Testis (tissue), 3 donors: ENCODE data around the gene FLNB. TPM values are rescaled to one million over a fixed set of nuclear protein-coding genes. Genes with fewer than 3 reads are reported as not detected.

Source experiments
- DNase-seq: peaks from one replicate; pipeline ENCODE4 v3.0.0-alpha.2; 2019
- H3K27ac ChIP-seq, 2 donors: fragments of 200-600 bp; sonication (generic); one replicate each; pipeline ENCODE4 v1.5.1; 2019
- H3K27me3 ChIP-seq: fragments of 200-600 bp; sonication (generic); one replicate; pipeline ENCODE4 v1.5.1; 2019
- H3K36me3 ChIP-seq: fragments of 200-600 bp; sonication (generic); one replicate; pipeline ENCODE4 v1.5.1; 2017; ENCODE audit warnings: low read depth; ENCODE audit errors: missing control alignments
- H3K4me1 ChIP-seq: fragments of 200-600 bp; sonication (generic); one replicate; pipeline ENCODE4 v1.5.1; 2019
- H3K4me3 ChIP-seq, 2 donors: fragments of 200-600 bp; sonication (generic); one replicate each; pipeline ENCODE4 v1.5.1; 2017 to 2019
- H3K9me3 ChIP-seq: fragments of 200-600 bp; sonication (generic); one replicate; pipeline ENCODE4 v1.5.1; 2017
- CTCF ChIP-seq, 3 experiments: fragments of 450-650 bp in 2 of 3; fragments of 200-600 bp in 1 of 3; sonication (generic) in 1 of 3; IDR thresholded peaks; one replicate each; pipeline ENCODE4 v1.5.1; 2016 to 2019; ENCODE audit warnings: antibody characterized with exemption in 3 of 3, mild to moderate bottlenecking in 2 of 3, moderate library complexity in 1 of 3
- POLR2A ChIP-seq: fragments of 450-650 bp; IDR thresholded peaks from one replicate; pipeline ENCODE4 v1.6.1; 2017; ENCODE audit warnings: antibody characterized with exemption, mild to moderate bottlenecking, moderate library complexity
- WGBS, 2 donors: methylation state at CpG; one replicate each; pipeline ENCODE4 v1.1.5; 2018; 5-methylcytosine and 5-hydroxymethylcytosine counted together
- intact Hi-C: fragments of 100-400 bp; cut with DNase I; formaldehyde crosslinking; loops from one replicate; pipeline ENCODE4 v1.15.1; 2023; ENCODE audit warnings: low total_unique reads
- polyA plus RNA-seq: library from polyadenylated mRNA; stranded (reverse); fragments of 350-450 nt; fragmentation: Illumina TruSeq; extraction: RNeasy Lipid Tissue Mini Kit (QIAGEN cat#74804); gene quantifications from one replicate; pipeline ENCODE4 v1.2.3, GENCODE V29; 2014; ENCODE audit warnings: low read depth, low replicate concordance; ENCODE audit not compliant: insufficient read depth
- total RNA-seq, 2 donors: library from RNA; depleted of rRNA; stranded (reverse); fragments of >200 nt; gene quantifications; one replicate each; pipeline ENCODE4 v1.2.3, GENCODE V29; 2016

FLNB gene
- total and polyA plus RNA-seq, 3 donors from 2014 or later, result 105 to 199 (median 166) TPM

GRCh38 chr3:57963811-57964346, 44.3 kb upstream of the FLNB start:
- Histone ChIP-seq H3K27ac (no peak overlapping the region), H3K9me3 (no peaks in the 10 kb centered on the region), H3K4me3 (no peak overlapping the region), H3K36me3 (no peaks in the 10 kb centered on the region), H3K4me1 (peaks cover 14% of the 10 kb centered on the region), H3K27me3 (no peaks in the 10 kb centered on the region)
- intact Hi-C loops, result no loop called here
- no peak for TF ChIP-seq CTCF (IDR thresholded peaks at IDR 0.05)
- no peak for TF ChIP-seq POLR2A
- no peak for DNase-seq
- 61 to 75% methylated on average over 7 of the region's 7 CpGs for WGBS, 2 donors

DNA sequence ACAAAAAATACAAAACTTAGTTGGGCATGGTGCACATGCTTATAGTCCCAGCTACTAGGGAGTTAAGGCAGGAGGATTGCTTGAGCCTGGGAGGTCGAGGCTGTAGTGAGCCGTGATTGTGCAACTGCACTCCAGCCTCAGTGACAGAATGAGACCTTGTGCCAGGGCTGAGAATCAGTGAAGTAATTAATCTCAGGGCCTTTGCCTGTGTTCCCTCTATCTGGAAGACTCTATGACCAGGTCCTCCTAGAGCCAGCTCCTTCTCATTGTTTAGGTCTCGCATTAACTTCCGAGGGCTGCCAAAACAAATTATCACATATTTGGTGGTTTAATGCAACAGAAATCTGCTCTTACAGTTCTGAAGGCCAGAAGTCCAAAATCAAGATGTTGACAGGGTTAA, 41.4 kb upstream of the FLNB start:
- intact Hi-C loops, result no loop called here
- H3K27me3 ChIP-seq, result no peaks in the 10 kb centered on the region
- no peak for TF ChIP-seq CTCF (IDR thresholded peaks at IDR 0.05)
- TF ChIP-seq POLR2A, result no peak
- no peak for DNase-seq
- H3K36me3 ChIP-seq, result no peaks in the 10 kb centered on the region
- H3K9me3 ChIP-seq, result no peaks in the 10 kb centered on the region
- no peak overlapping the region for H3K4me3 ChIP-seq
- 51 to 64% methylated on average over 4 of the region's 4 CpGs for WGBS, 2 donors
- no peaks in the 10 kb centered on the region for H3K4me1 ChIP-seq
- no peak overlapping the region for H3K27ac ChIP-seq

GRCh38 chr3:57967590-57967989, 40.6 kb upstream of the FLNB start:
- TF ChIP-seq POLR2A (no peak), CTCF (IDR thresholded peaks at IDR 0.05) (no peak)
- no peak for DNase-seq
- H3K4me3 ChIP-seq, result no peak overlapping the region
- no peaks in the 10 kb centered on the region for H3K36me3 ChIP-seq
- no peak overlapping the region for H3K27ac ChIP-seq
- no peaks in the 10 kb centered on the region for H3K4me1 ChIP-seq
- WGBS, 2 donors, result 83 to 88% methylated on average over 9 of the region's 9 CpGs
- no peaks in the 10 kb centered on the region for H3K9me3 ChIP-seq
- intact Hi-C loops, result no loop called here
- H3K27me3 ChIP-seq, result no peaks in the 10 kb centered on the region

DNA sequence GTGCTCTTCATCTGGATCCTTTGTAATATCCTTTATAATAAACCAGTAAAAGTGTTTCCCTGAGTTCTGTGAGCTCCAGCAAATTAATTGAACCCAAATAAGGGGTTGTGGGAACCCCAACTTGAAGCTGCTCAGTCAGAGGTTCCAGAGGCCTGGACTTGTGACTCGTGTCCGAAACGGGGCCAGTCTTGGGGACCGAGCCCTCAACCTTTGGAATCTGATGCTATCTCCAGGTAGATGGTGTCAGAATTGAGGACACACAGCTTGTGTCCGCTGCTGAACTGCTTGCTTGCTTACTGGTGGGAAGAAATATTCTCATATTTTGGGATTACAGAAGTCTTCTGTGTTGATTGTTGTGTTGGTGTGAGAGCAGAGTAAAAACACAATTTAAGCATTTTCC, 39.7 kb upstream of the FLNB start:
- WGBS, 2 donors, result 97 to 100% methylated on average over 5 of the region's 5 CpGs
- no peaks in the 10 kb centered on the region for H3K4me1 ChIP-seq
- DNase-seq, result no peak
- no peak overlapping the region for H3K4me3 ChIP-seq
- intact Hi-C loops, result no loop called here
- TF ChIP-seq CTCF (IDR thresholded peaks at IDR 0.05) (no peak), POLR2A (no peak)
- H3K27me3 ChIP-seq, result no peaks in the 10 kb centered on the region
- no peak overlapping the region for H3K27ac ChIP-seq
- no peaks in the 10 kb centered on the region for H3K9me3 ChIP-seq
- H3K36me3 ChIP-seq, result no peaks in the 10 kb centered on the region

DNA sequence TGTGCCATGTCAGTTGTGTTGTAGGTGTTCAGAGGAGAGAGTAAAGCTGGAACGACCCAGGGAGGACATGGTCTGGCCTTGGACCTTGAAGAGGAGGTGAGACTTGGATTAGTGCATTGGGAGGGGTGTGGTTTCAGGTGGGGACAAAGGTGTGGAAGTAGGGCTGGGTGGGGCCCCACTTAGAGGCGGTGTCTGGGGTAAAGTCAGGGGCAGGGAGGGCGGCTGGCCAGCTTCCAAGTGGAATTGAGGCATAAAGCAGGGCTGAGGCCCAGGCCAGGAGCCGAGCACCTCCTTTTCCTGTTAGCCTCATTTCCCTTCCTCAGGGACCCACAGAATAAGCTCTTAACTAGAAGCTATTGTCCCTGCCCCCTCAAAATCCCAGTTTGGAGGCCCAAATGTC, 36.2 kb upstream of the FLNB start:
- Histone ChIP-seq H3K27me3 (no peaks in the 10 kb centered on the region), H3K9me3 (no peaks in the 10 kb centered on the region), H3K27ac (no peak overlapping the region), H3K36me3 (no peaks in the 10 kb centered on the region), H3K4me1 (peaks cover 7% of the 10 kb centered on the region), H3K4me3 (no peak overlapping the region)
- 67 to 79% methylated on average over 4 of the region's 4 CpGs for WGBS, 2 donors
- TF ChIP-seq CTCF (IDR thresholded peaks at IDR 0.05) (no peak), POLR2A (no peak)
- no peak for DNase-seq
- intact Hi-C loops, result no loop called here
